Inflammatory macrophage treated with lipopolysaccharide for 4 hours (primary cell): Measurements from ENCODE around the gene RAD18.
A peak's percentile ranks its signal among the peaks of the same experiment; 100 is the strongest.

ENCODE experiments used
- DNase-seq: peaks from one replicate; pipeline ENCODE4 v3.0.0-alpha.2; 2020

Gene RAD18

DNA sequence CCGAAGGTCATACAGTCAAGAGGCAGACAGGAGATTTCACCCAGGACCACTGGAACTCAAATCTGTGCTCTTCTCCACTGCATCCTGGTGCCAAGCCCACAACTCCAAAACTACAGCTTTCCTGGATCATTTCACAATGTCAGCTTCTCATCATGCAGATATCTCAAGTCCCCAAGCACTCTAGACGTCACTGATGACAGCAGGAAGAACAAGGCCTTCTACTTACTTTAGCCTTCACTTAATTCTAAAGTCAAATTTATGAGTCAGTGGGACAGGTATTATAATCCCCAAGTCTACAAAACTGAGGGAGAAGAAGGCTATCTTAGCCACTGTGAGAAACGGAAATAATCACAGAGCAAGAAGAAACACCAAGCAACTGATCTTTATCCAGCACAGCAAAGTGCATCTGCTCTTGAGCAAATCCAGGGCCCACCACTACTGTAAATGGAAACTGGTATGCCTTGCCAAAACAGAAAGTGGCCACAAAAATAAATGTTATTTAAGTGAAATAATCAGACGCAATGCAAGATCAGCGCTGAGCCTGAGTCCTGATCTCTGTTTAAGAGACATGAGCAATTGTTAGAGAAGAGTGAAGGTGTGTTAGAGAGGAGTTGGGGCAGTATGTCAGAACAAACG lies 928 bp downstream of the RAD18 start:
- DNase-seq, result no peak

DNA sequence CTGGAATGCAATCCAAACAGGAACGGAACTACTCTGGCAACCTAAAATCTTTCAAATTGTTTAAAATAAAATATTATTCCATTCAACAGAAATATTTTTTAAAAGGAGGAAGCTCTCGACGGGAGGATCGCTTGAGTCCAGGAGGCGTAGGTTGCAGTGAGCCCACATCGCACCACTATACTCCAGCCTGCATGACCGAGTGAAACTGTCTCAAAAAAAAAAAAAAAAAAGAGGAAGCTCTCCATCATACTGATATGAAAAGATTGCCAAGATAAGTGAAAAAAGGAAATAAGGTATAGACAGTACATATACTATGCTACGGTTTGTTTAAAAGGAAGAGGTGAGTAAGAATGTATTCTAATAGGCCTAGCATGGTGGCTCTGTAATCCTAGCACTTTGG lies 3.6 kb downstream of the RAD18 start:
- DNase-seq, result peak; percentile 63

DNA sequence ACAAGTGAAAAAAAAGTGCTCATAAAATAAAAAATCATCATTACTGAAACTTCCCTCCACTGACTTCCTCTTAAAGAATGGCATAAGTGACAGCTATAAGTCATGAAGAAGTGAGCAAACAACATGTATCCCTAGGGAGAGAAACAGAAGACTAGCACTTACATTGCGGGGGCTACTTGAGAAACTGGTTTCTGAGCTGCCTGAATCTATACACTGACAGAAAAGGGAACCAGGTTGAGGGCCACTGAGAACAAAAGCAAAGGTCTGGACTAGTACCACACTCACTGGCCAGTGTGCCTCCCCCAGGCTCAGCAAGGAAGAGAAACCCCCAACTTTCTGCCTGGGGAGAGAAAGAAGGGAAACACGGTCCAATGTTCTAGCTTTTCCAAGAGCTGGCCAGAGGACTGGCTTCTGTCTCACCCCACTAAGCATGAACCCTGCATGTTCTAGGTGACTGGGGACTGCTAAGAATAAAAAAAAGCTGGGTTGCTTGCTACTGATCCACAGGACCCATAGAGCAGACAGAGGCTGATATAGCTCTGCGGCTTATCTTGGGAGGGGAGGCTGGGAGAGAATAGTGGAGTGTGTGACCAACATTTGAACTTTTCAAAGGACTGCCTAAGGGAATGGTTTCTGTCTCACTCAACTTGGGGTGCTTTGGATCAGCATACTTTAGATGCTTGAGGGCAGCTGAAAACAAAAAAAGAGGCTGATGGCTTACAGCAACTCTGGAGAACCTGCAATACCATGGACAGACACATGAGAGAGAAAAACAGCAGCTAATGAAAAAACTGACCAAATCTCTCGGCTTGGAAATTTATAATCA lies 8.1 kb downstream of the RAD18 start:
- DNase-seq, result peak; percentile 78

DNA sequence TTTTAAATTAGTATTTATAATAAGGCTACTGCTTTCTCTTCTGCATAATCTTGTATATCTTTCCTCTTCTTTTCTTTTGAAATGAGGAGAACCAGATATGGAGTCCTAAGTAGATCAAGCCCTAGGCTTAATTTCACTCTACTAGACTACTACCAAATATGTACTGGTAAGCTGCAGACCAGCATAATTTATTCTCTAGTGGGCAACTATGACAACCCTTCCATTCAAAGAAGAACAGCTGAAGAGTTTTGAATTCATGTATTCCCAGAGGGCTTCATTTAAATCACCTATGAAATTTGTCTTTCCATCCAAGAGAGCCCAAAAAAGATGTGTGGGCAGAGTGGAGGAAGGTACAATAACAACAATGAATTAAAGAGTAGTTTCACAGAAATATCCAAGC lies 10.0 kb downstream of the RAD18 start:
- no peak for DNase-seq

DNA sequence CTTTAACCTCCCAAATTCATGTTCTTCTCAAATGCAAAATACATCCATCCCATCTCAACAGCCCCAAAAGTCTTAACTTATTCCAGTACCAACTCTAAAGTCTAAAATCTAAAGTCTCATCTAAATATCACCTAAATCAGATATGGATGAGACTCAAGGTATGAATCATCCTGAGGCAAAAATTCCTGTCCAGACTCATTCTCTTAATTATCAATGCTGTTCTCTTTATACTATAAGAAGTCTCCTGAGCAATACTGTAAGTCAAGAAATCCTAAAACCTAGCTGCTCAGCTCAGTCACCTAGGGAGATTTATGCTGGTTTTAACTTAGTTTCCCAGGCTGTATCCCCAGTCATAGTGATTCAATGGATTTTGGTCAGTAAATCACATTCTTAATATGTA lies 11.1 kb downstream of the RAD18 start:
- no peak for DNase-seq

DNA sequence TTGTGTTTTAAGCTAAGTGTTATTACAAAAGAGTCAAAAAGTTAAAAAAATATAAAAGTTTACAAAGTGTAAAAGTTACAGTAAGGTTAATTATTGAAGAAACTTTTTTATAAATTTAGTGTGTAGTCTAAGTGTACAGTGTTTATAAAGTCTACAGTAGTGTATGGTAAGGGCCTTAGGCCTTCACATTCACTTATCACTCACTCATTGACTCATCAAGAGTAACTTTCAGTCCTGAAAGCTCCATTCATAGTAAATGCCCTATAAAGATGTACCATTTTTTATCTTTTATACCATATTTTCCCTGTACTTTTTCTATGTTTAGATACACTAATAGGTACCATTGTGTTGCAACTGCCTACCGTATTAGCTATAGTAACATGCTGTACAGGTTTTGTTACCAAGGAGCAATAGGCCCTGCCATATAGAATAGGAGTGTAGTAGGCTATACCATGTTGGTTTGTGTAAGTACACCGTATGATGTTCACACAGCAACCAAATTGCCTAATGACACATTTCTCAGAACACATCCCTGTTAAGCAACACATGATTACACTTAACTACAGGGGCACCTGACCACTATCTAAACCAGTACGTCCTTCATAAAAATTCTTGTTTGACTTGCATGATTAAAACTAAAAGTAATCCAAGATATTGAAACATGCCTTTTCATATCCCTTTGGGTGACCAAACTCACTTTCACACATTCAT lies 17.2 kb downstream of the RAD18 start:
- DNase-seq, result peak; percentile 60

DNA sequence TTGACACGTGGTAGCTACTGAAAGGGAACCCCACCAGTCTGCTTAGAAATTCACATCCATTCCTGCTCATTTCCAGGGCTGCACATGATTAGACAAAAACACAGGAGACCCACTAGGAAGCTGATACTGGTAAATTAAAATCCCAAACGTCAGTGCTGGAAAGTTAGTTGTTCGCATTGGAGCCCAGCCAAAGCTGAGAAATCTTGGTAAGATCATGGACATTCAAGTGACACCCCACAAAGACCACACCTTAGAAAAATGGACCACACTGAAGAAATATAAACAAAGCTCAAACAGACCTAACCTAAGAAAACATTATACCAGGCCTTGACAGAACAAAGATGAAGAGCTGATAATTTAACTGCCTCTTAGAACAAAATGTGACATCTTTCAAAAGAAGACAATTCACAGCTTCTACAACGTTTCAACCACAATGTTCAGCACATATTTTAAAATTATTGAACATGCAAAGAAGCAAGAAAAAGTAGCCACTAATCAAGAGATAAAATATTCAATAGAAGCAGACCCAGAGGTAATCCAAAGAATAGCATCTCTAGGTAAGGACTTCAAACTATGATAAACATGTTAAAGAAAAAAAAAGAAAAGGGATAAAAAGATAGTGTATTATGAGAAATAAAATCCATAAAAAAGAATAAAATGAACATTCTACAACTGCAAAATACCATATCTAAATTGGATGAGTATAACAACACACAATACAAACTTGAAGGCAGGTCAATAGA lies 20.4 kb downstream of the RAD18 start:
- DNase-seq, result no peak

DNA sequence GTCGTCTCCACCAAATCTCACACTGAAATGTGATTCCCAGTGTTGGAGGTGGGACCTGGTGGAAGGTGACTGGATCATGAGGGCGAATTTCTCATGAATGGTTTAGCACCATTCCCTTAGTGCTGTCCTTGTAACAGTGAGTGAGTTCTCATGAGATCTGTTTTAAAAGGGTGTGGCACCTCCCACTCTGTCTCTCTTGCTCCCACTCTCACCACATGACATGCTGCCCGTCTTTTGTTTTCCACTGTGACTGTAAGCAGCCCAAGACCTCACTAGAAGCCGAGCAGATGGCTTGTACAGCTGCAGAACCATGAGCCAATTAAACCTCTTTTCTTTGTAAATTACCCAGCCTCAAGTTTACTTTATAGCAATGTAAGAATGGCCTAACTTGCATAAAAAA lies 21.2 kb downstream of the RAD18 start:
- peak; percentile 53 for DNase-seq

DNA sequence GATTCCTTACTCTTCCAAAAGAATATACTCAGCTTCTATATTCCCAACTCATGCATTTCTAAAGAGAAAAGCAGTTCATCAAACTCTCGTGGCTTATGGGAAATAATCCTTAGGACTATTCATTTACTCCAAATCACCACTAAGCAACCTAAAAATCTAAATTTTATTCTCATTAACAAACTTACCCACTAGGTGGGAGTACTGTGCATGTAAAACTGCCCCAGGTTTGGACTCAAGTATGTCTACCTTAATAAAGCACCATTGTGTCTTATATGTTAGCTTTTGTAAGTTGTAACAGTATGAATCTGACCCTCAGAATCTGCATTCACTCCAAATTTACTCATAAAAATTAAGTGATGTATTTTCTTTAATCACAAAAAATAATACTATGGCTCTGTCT lies 25.3 kb downstream of the RAD18 start:
- DNase-seq, result peak; percentile 10

DNA sequence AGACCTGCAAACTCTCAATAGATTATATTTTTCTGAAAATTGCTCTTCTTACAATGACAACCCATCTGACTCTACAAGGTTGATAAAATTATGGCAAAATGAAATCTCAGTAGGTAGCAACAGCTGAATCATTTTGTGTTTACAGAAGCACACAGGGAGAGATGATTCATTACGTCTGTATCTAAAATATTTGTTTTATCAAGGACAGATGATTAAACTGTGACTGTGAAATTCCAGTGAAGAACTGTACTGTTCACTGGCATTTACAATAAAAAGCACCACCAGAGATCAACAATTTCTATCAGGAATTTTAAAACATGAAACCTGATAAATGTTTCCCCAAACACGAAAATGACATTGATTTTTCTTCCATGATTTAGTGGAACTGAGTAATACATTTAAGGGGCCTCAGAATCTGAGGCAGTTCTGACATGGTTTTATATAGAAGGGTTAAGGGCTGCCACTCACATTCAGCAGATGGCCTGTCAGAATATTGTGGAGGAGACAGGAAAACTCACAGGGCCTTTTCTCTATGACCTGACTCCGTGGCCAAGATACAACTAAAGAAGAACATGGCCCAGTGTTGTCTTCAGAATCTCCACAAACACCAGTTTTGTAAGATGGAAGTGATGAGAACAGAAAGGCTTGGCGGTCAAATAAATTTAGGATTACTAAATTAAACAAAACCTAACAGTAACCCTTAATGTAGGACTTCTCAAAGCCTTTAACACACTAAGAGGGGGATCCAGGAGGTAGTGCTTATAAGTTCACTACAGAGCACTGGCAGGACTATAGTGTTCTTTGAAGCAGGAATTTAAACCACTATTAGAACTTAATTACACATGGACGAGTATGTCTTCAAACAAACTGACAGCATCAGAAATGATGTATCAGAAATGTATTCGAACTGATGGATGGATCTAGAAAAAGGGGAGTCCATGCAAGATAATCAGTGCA lies 25.9 kb downstream of the RAD18 start:
- DNase-seq, result no peak

DNA sequence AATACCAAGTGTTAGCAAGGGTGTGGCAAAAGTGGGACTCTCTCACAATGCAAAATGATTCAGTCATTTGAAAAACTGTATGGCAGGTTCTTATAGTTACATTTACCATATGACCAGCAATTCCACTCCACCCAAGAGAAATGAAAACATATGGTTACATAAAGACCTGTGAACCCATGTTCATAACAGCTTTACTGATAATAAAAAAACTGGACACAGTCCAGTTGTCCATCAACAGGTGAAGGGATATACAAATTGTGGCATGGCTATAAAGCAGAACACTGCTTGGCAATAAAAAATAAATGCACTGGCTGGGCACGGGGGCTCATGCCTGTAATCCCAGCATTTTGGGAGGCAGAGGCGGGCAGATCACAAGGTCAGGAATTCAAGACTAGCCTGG lies 30.8 kb downstream of the RAD18 start:
- DNase-seq, result no peak

DNA sequence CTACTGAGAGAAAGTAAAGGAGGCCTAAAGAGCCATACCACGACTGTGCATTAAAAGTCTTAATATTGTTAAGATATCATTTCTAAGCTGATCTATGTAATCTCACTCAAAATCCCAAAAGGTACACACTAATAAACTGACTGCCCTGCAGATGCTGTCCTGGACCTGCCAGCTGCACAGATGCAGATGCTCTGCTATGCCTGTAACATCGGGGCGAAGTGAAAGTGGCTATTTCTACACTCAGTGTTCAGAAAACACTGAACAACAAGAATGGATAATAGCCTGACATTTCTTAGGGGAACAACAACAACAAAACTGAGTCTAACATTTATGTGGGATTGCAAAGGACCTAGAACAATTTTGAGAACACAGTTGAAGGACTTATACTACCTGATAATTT lies 31.9 kb downstream of the RAD18 start:
- DNase-seq, result no peak

DNA sequence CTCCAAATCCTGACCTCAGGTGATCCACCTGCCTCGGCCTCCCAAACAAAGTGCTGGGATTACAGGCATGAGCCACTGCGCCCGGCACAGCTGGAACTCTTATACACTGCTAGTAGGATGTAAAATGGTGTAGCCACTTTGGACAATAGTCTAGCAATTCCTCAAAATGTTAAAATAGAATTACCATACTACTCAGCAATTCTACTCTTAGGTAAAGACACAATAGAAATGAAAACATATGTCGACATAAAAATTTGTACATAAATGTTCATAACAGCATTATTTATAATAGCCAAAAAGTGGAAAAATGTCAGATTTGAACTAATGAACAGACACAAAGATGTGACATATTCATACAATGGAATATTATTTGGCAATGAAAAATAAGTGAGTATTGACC lies 33.4 kb downstream of the RAD18 start:
- no peak for DNase-seq

DNA sequence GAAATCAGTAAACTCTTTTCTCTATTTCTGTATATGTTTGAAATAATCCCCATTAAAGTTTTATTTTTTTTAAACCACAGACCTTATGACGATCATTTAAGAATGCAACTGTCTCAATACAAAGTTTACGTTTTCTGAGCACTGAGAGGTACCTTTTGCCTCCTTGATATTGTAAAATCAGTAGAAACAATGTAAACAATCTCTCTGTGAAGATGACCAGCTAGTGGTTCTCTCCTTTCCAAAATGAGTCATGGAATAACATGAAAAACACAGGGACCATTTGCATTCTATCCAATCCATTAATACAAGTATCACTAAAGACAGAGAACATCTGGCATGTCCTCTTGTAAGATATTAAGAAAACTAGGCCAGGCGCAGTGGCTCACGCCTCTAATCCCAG lies 48.8 kb downstream of the RAD18 start:
- no peak for DNase-seq

DNA sequence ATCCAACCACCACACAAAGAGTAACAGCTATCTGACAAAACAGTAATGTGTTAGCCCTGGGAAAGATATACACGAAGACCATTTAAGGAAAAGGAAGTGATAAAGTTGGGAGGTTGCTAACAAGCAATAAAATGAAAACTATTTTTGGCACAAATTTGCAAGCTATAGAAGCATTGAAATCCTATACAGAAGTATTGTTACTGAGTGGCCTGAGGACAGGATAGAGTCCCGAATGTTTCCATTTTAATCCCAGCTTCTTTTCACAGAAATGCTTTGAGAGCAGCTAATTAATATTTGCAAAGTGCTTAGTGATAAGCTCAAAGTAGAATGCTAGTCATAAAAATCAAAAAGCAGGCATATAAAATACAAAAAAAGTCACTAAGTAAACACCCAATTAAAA lies 51.5 kb downstream of the RAD18 start:
- no peak for DNase-seq

DNA sequence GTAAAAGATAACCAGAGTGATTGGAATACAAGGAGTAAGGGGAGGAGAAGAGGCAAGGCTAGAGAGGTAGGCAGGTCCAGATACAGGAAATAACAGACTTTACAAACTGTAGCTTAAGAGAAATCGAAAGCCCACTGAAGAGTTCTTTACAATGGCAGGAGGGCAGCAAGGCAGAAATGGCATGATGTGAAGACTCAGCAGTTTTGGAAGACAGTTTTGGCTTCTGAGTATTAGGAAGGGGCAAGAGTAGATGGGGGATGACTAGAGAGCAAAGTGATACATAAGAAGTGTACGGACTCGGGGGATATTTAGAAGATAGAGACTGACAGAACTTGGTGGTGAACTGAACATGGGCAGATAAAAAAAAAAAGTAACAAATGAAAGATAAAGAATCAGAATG lies 54.1 kb downstream of the RAD18 start:
- DNase-seq, result no peak

DNA sequence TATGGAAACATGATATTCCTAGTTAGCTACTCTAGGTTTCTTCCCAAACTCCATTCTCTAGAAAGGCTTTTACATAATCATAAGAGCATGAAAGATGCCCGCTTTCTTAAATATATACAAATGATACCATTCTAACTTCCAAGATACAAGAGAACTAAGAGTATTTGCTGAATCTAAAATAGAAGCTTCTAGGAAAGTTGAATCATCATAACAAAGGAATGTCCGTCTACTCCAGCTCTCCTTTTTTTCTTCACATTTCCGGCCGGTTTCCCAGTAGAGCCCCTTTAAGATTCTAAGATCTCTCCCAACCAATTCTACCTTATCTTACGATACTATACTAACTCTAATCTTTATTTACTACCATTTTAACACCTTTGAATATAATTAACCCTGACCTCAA lies 60.1 kb downstream of the RAD18 start:
- no peak for DNase-seq

DNA sequence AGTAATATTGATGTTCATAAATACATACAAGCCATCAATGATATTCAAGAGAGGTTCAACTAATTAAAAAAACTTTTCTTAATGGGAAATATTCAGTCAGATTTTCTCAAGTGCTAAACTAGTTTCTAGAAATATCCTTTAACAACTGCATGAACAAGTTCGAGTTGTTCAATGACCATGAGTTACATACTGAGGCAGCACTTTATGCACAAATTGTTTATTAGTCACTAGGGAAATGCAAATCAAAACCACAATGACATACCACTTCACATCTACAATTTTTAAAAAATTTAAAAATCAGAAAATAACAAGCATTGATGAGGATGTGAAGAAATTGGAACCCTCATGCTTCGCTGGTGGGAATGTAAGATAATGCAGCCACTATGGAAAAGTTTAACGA lies 62.4 kb downstream of the RAD18 start:
- DNase-seq, result no peak

DNA sequence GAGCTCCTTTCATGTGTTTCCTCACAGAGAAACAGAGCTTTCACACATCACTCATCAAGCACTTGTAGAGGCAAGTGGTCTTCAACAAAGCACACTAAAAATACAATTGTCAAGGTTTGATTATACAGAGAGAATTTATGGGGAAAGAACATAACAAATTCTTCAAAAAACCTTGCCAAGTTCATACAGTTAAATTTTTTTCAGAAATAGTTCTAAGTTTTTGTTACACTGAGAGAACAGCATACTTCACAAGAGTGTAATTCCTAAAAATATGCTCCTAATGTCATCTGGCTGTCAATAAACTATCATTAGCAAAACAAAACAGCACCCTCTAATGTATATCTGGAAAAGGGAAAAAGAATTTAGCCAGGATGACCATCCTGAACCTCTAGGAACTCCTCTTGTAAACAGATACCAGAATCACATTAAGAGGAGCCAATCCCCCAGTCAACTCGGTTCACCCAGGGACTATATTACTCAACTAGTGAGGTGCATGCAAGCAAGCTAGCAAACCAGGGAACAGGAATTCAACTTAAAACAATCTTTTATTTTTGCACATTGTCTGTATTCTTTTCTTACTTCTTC lies 63.3 kb downstream of the RAD18 start:
- no peak for DNase-seq

DNA sequence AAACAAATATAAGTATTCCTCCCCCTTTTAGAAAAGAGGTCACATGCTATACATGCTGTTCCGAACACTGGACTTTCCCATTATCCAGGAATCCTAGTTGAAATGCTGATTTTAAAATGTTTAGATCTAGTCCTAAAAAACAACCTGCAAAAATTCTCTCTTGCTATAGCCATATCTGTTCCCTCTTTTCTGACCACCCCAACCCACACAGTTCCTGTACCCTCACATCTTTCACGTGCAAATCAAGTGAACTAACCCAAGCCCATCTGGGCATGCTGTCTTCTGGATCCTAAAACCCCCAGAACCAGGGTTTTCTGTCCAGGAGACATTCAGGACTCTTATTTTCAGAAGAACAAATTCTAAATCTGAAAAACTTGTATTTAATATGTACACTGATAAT lies 67.4 kb downstream of the RAD18 start:
- DNase-seq, result no peak

DNA sequence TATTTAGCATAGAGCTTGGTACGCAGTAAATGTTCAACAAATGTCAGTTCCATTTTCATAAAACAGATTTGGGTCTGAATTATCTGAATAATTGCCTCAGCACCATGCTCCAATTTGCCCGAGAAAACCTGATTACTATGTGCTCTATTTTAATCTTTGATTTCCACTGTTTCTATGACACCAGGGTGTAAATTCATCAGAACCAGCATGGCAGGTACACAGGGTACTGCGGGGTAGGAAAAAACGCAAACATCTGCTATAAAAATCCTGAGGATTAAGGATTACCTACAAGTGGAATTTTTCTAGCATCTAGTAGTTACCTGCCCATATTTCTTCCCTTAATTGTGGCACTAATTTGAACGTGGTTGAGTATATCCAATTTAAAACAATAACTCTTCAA lies 70.3 kb downstream of the RAD18 start:
- DNase-seq, result no peak

DNA sequence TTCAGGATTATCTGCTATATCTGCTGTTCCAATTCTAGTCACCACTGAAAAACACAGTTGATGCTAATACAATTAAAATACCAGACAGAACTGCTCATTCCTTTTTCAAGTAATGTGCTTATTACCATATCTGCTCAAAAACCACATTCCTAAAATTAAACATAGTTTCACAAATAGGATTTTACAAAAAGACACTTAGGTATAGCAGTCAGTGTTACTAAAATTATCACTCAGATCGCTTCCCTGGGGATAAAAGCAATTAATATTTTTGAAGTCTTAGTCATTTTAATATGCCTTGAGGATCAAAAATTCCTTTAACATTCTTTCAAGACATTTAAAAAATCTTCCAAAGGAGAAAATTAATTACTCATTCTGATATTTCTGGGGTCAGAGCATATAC lies 71.5 kb downstream of the RAD18 start:
- no peak for DNase-seq
